Measurements from ENCODE around the gene GPATCH8. TPM values are rescaled to one million over a fixed set of nuclear protein-coding genes. Genes with fewer than 3 reads are reported as not detected.

The GPATCH8 gene
- total and polyA plus RNA-seq, 2 of the 8 experiments (the other 6 are each of a cell fraction or from before 2014, with no cell fraction given), result 20.5 to 58.1 TPM

- FAIRE-seq, result no peak
- H2BK15ac ChIP-seq (ENCODE audit: low read length), result no peak overlapping the region
- H3K18ac ChIP-seq (ENCODE audit: extremely low read depth, low read length), result no peak overlapping the region
- no peak overlapping the region for H3K56ac ChIP-seq (replicated peaks; ENCODE audit: insufficient read length, low read depth, low read length)
- H3K9ac ChIP-seq (replicated peaks in 1 of 4; ENCODE audit: extremely low read depth in 1 of 4, low read depth in 3 of 4, low read length in 3 of 4), result no peak overlapping the region
- H3K4me3 ChIP-seq (ENCODE audit: extremely low read depth in 1 of 4, insufficient read depth in 2 of 4, low read depth in 3 of 4, low read length in 4 of 4), result no peak overlapping the region
- no peak overlapping the region for H2AK5ac ChIP-seq (ENCODE audit: low read depth, low read length)
- no peaks in the 10 kb centered on the region for H3K79me2 ChIP-seq (ENCODE audit: control insufficient read depth in 1 of 2, insufficient read depth in 2 of 2, low read length in 2 of 2)
- H4K5ac ChIP-seq (ENCODE audit: insufficient read length, low read depth, low read length), result no peak overlapping the region
- H2BK20ac ChIP-seq (ENCODE audit: low read length), result no peak overlapping the region
- H4K20me1 ChIP-seq (replicated peaks in 1 of 2; ENCODE audit: control insufficient read depth in 1 of 2, insufficient read depth in 2 of 2, low read length in 2 of 2), result peaks cover 0 to 2% of the 10 kb centered on the region in 2 experiments
- no peak overlapping the region for H3K23ac ChIP-seq (ENCODE audit: insufficient read length)
- H3K9me3 ChIP-seq (ENCODE audit: insufficient read depth in 2 of 2, low read depth in 1 of 2, low read length in 1 of 2), result no peaks in the 10 kb centered on the region
- H3K4me2 ChIP-seq (ENCODE audit: insufficient read depth in 1 of 2, low read depth in 2 of 2, low read length in 2 of 2), result no peak overlapping the region; a peak in 1 of 4 replicates
- 97% methylated on average over 12 of the region's 12 CpGs; no CpG with 5 or more reads in 1 of the 2 experiments for WGBS, 2 experiments (ENCODE audit: extremely low coverage in 1 of 2, insufficient coverage in 1 of 2, insufficient read length in 1 of 2, insufficient replicate concordance in 2 of 2, low coverage in 1 of 2, low lambda C conversion rate in 2 of 2, missing lambda C conversion rate in 1 of 2)
- no peak overlapping the region for H3K4ac ChIP-seq (replicated peaks; ENCODE audit: insufficient read length, low read depth, low read length)
- ChIA-PET POLR2A (ENCODE audit: partially characterized antibody) (interaction anchor here (1.2 to 2.7 kb wide), 3 partner anchors 8 to 20 kb away, joined by 3 to 10 read pairs (median 3); no protein-coding TSS in a partner anchor), CTCF (ENCODE audit: partially characterized antibody) (interaction anchor here (0.7 to 13.8 kb wide), 11 partner anchors 9 to 165 kb away, joined by 3 to 177 read pairs (median 8); partner anchors contain the start of genes FAM171A2 and ITGA2B)
- H2BK120ac ChIP-seq (replicated peaks; ENCODE audit: low read depth, low read length), result no peak overlapping the region
- H3K79me1 ChIP-seq (ENCODE audit: low read depth, low read length), result no peaks in the 10 kb centered on the region
- H3K4me1 ChIP-seq (replicated peaks in 1 of 4; ENCODE audit: control insufficient read depth in 3 of 4, insufficient read depth in 4 of 4, low read length in 3 of 4), result peaks cover 4 to 20% (median 14%) of the 10 kb centered on the region in 4 experiments; a peak in 6 of 7 replicates
- H2BK5ac ChIP-seq (ENCODE audit: low read depth, low read length), result no peak overlapping the region
- no peak for DNase-seq (ENCODE audit: low read depth in 1 of 2, low spot score in 2 of 2)
- no peaks in the 10 kb centered on the region for H3K36me3 ChIP-seq (ENCODE audit: control insufficient read depth in 2 of 4, insufficient read depth in 4 of 4, low read length in 3 of 4)
- no peak overlapping the region for H3K14ac ChIP-seq (ENCODE audit: insufficient read length)
- no peak overlapping the region for H4K8ac ChIP-seq (ENCODE audit: extremely low read depth, insufficient read depth, low read length)
- no peak overlapping the region for H2BK12ac ChIP-seq (ENCODE audit: low read depth, low read length)
- H3K27ac ChIP-seq (ENCODE audit: low read depth, low read length), result no peak overlapping the region
- H4K91ac ChIP-seq (replicated peaks; ENCODE audit: insufficient read length, low read length), result no peak overlapping the region
- no peaks in the 10 kb centered on the region; a peak in 1 of 7 replicates for H3K27me3 ChIP-seq (replicated peaks in 1 of 4; ENCODE audit: control insufficient read depth in 3 of 4, extremely low read depth in 1 of 4, insufficient read depth in 3 of 4, low read length in 3 of 4)
- TF ChIP-seq YY1 (IDR thresholded peaks at IDR 0.05; ENCODE audit: low read depth, low read length) (no peak), SP4 (IDR thresholded peaks at IDR 0.05; ENCODE audit: low read length) (no peak), TCF12 (IDR thresholded peaks at IDR 0.05; ENCODE audit: low read depth, low read length) (no peak), SIN3A (conservative IDR thresholded peaks at IDR 0.05 in 1 of 2, IDR thresholded peaks at IDR 0.05 in 1 of 2; ENCODE audit: low read depth in 1 of 2, low read length in 2 of 2) (no peak), CHD2 (IDR thresholded peaks at IDR 0.05; ENCODE audit: low read length) (no peak), BRCA1 (IDR thresholded peaks at IDR 0.05; ENCODE audit: low read depth, low read length) (no peak), CREB1 (IDR thresholded peaks at IDR 0.05) (no peak), CTBP2 (IDR thresholded peaks at IDR 0.05; ENCODE audit: borderline replicate concordance, insufficient read depth, insufficient read length, low read length) (no peak), RXRA (IDR thresholded peaks at IDR 0.05; ENCODE audit: insufficient read depth, low read depth, low read length) (no peak), KDM1A (IDR thresholded peaks at IDR 0.05; ENCODE audit: borderline replicate concordance, low read length) (no peak), POU5F1 (IDR thresholded peaks at IDR 0.05; ENCODE audit: low read depth, low read length) (no peak)
- H2AFZ ChIP-seq (ENCODE audit: low read length), result no peak overlapping the region
- peaks cover 5% of the 10 kb centered on the region; the same call in 1 of the 2 replicates for H3K23me2 ChIP-seq (ENCODE audit: low read depth, low read length)
Observed at GRCh38 chr17:44376779-44377178, 126.4 kb downstream of the GPATCH8 start.

Data from H1 (cell line).